IMR-90 (cell line): Measurements from ENCODE around the gene RGSL1. TPM values are rescaled to one million over a fixed set of nuclear protein-coding genes. Genes with fewer than 3 reads are reported as not detected.

Experiments
- ATAC-seq: fragments of 200-7000 bp; cut with Tn5 transposase; 2 replicates; pipeline ENCODE4 v1.9.1; 2020; ENCODE audit warnings: low read depth, mild to moderate bottlenecking, moderate library complexity
- BruUV-seq: library from RNA; stranded (reverse); fragments of 400-500 nt; replicated peaks from 2 replicates; lab custom pipeline; 2021; lab: Mats Ljungman, UMichigan
- CTCF ChIA-PET: fragments of 300-600 bp; formaldehyde crosslinking; extraction: SDS; loops from one replicate; lab custom pipeline; 2021; ENCODE audit warnings: antibody characterized with exemption; lab: Yijun Ruan, JAX
- POLR2A ChIA-PET: fragments of 300-600 bp; sonication (Branson Sonifier 250); formaldehyde crosslinking; loops from one replicate; lab custom pipeline; 2022; ENCODE audit warnings: antibody characterized with exemption; ENCODE audit not compliant: unreplicated experiment; lab: Charles Lee
- DNase-seq: peaks from one replicate; pipeline ENCODE4 v3.0.0; 2013
- H2AFZ ChIP-seq: replicated peaks from 2 replicates; pipeline ENCODE3; 2013; ENCODE audit warnings: low read length, mild to moderate bottlenecking; ENCODE audit not compliant: poor library complexity
- H2AK5ac ChIP-seq: 2 replicates; pipeline ENCODE4 v1.6.1; 2013; ENCODE audit warnings: low read depth, low read length, inconsistent platforms
- H2AK9ac ChIP-seq: replicated peaks from 2 replicates; pipeline ENCODE3; 2013; ENCODE audit warnings: mild to moderate bottlenecking, low read depth, low read length, moderate library complexity; ENCODE audit not compliant: poor library complexity
- H2BK120ac ChIP-seq: 2 replicates; pipeline ENCODE4 v1.6.1; 2013; ENCODE audit warnings: low read depth, low read length, inconsistent platforms
- H2BK15ac ChIP-seq: 3 replicates; pipeline ENCODE4 v1.6.1; 2013; ENCODE audit warnings: low read depth, low read length, inconsistent platforms
- H2BK20ac ChIP-seq: 2 replicates; pipeline ENCODE4 v1.6.1; 2013; ENCODE audit warnings: low read depth, mild to moderate bottlenecking, inconsistent platforms, low read length, moderate library complexity
- H2BK5ac ChIP-seq: 2 replicates; pipeline ENCODE4 v1.6.1; 2013; ENCODE audit warnings: mild to moderate bottlenecking, low read depth, low read length, inconsistent platforms; ENCODE audit not compliant: poor library complexity, severe bottlenecking
- H3K14ac ChIP-seq: replicated peaks from 2 replicates; pipeline ENCODE4 v1.6.1; 2013; ENCODE audit warnings: low read depth, low read length, inconsistent platforms
- H3K18ac ChIP-seq: 2 replicates; pipeline ENCODE4 v1.6.1; 2013; ENCODE audit warnings: low read depth, low read length, control low read depth
- H3K23ac ChIP-seq: 2 replicates; pipeline ENCODE4 v1.6.1; 2013; ENCODE audit warnings: low read depth, low read length, inconsistent platforms
- H3K27ac ChIP-seq: 2 replicates; pipeline ENCODE4 v1.5.1; 2013; ENCODE audit warnings: mild to moderate bottlenecking, control low read depth, low read length; ENCODE audit not compliant: insufficient read depth
- H3K27me3 ChIP-seq: 2 replicates; pipeline ENCODE4 v1.6.1; 2013; ENCODE audit warnings: low read length; ENCODE audit not compliant: control insufficient read depth, insufficient read depth
- H3K36me3 ChIP-seq: 2 replicates; pipeline ENCODE4 v1.6.1; 2013; ENCODE audit warnings: low read length, mixed read lengths; ENCODE audit not compliant: control insufficient read depth, insufficient read depth
- H3K4ac ChIP-seq: 2 replicates; pipeline ENCODE4 v1.6.1; 2013; ENCODE audit warnings: low read depth, low read length, inconsistent platforms
- H3K4me1 ChIP-seq: 2 replicates; pipeline ENCODE4 v1.6.1; 2013; ENCODE audit warnings: low read length, mixed read lengths; ENCODE audit not compliant: control insufficient read depth, insufficient read depth
- H3K4me2 ChIP-seq: 2 replicates; pipeline ENCODE4 v1.6.1; 2013; ENCODE audit warnings: low read depth, mild to moderate bottlenecking, control low read depth, low read length, moderate library complexity
- H3K4me3 ChIP-seq: 2 replicates; pipeline ENCODE4 v1.5.1; 2013; ENCODE audit warnings: low read depth, mild to moderate bottlenecking, control low read depth, low read length, moderate library complexity; ENCODE audit not compliant: insufficient read depth
- H3K56ac ChIP-seq: 2 replicates; pipeline ENCODE4 v1.6.1; 2013; ENCODE audit warnings: low read length, inconsistent platforms; ENCODE audit not compliant: insufficient read depth; ENCODE audit errors: extremely low read depth
- H3K79me1 ChIP-seq, 2 experiments: 2 replicates each; pipeline ENCODE4 v1.6.1; 2013; ENCODE audit warnings: low read length in 2 of 2, inconsistent platforms in 1 of 2, low read depth in 1 of 2
- H3K9ac ChIP-seq: 2 replicates; pipeline ENCODE4 v1.6.1; 2013; ENCODE audit warnings: low read depth, low read length, control low read depth
- H3K9me1 ChIP-seq: 2 replicates; pipeline ENCODE4 v1.6.1; 2013; ENCODE audit warnings: low read length, inconsistent platforms; ENCODE audit not compliant: insufficient read depth
- H3K9me3 ChIP-seq: 2 replicates; pipeline ENCODE4 v1.6.1; 2013; ENCODE audit warnings: low read length; ENCODE audit not compliant: control insufficient read depth, insufficient read depth
- H4K20me1 ChIP-seq: 2 replicates; pipeline ENCODE4 v1.6.1; 2013; ENCODE audit warnings: low read length, inconsistent platforms; ENCODE audit not compliant: insufficient read depth
- H4K5ac ChIP-seq: 2 replicates; pipeline ENCODE4 v1.6.1; 2013; ENCODE audit warnings: mild to moderate bottlenecking, low read depth, low read length, control low read depth
- H4K8ac ChIP-seq, 2 experiments: 2 replicates each; pipeline ENCODE4 v1.6.1; 2013; ENCODE audit warnings: low read depth in 2 of 2, low read length in 2 of 2, control low read depth in 1 of 2, inconsistent platforms in 1 of 2
- H4K91ac ChIP-seq: 2 replicates; pipeline ENCODE4 v1.6.1; 2013; ENCODE audit warnings: low read depth, low read length, inconsistent platforms; ENCODE audit not compliant: insufficient read depth
- BHLHE40 ChIP-seq: fragments of 150-350 bp; IDR thresholded peaks from 2 replicates; pipeline ENCODE4 v1.6.1; 2016; ENCODE audit warnings: mild to moderate bottlenecking, low read depth, low read length
- CEBPB ChIP-seq: IDR thresholded peaks from 2 replicates; pipeline ENCODE4 v1.6.1; 2012; ENCODE audit warnings: low read depth, low read length, improper control_type of control experiment
- CHD1 ChIP-seq: IDR thresholded peaks from 2 replicates; pipeline ENCODE4 v1.6.1; 2012; ENCODE audit warnings: low read depth, low read length, improper control_type of control experiment
- CTCF ChIP-seq: conservative IDR thresholded peaks from 2 replicates; pipeline ENCODE4 v1.5.1; 2012; ENCODE audit warnings: mild to moderate bottlenecking, low read depth, low read length, improper control_type of control experiment
- ELK1 ChIP-seq: fragments of 150-350 bp; IDR thresholded peaks from 2 replicates; pipeline ENCODE4 v1.6.1; 2016; ENCODE audit warnings: low read depth, mild to moderate bottlenecking, low read length, moderate library complexity, borderline replicate concordance
- MAFK ChIP-seq: IDR thresholded peaks from 2 replicates; pipeline ENCODE4 v1.6.1; 2012; ENCODE audit warnings: low read depth, low read length, improper control_type of control experiment
- MAZ ChIP-seq: IDR thresholded peaks from 2 replicates; pipeline ENCODE4 v1.6.1; 2012; ENCODE audit warnings: low read depth, mild to moderate bottlenecking, low read length, improper control_type of control experiment, moderate library complexity, borderline replicate concordance
- MXI1 ChIP-seq: IDR thresholded peaks from 2 replicates; pipeline ENCODE4 v1.6.1; 2012; ENCODE audit warnings: low read depth, mild to moderate bottlenecking, low read length, moderate library complexity, borderline replicate concordance
- NFE2L2 ChIP-seq: fragments of 150-350 bp; IDR thresholded peaks from 2 replicates; pipeline ENCODE4 v1.6.1; 2016; ENCODE audit warnings: low read depth, mild to moderate bottlenecking, low read length
- POLR2A ChIP-seq: IDR thresholded peaks from 2 replicates; pipeline ENCODE4 v1.6.1; 2012; ENCODE audit warnings: mild to moderate bottlenecking, low read depth, low read length
- RAD21 ChIP-seq: IDR thresholded peaks from 2 replicates; pipeline ENCODE4 v1.6.1; 2012; ENCODE audit warnings: low read length, improper control_type of control experiment
- RCOR1 ChIP-seq: IDR thresholded peaks from 2 replicates; pipeline ENCODE4 v1.6.1; 2012; ENCODE audit warnings: mild to moderate bottlenecking, low read length, improper control_type of control experiment; ENCODE audit not compliant: insufficient replicate concordance
- SMC3 ChIP-seq: fragments of 150-350 bp; IDR thresholded peaks from 2 replicates; pipeline ENCODE4 v1.6.1; 2016; ENCODE audit warnings: low read depth, mild to moderate bottlenecking, antibody characterized with exemption, low read length, moderate library complexity
- WGBS, 2 experiments: methylation state at CpG; one replicate each; pipeline versions ENCODE4 v1.1.5 to v1.1.7; 2013; ENCODE audit warnings: missing lambda C conversion rate in 2 of 2; ENCODE audit not compliant: insufficient read length in 1 of 2; ENCODE audit errors: extremely low coverage in 2 of 2; 5-methylcytosine and 5-hydroxymethylcytosine counted together
- dilution Hi-C: fragments of 300-500 bp; cut with HindIII; formaldehyde crosslinking; loops from one replicate; pipeline ENCODE4 v1.14.3; 2018; ENCODE audit warnings: low sequenced_read_pairs; ENCODE audit not compliant: unreplicated experiment
- in situ Hi-C: fragments of 300-500 bp; cut with MboI; formaldehyde crosslinking; loops from 3 replicates; pipeline ENCODE4 v1.14.3; 2019; ENCODE audit warnings: low sequenced_read_pairs, inconsistent platforms, mixed read lengths
- intact Hi-C: fragments of 100-400 bp; cut with micrococcal nuclease; formaldehyde crosslinking; loops from 2 replicates; pipeline ENCODE4 v1.10.0; 2022
- polyA plus RNA-seq, 3 experiments: library from polyadenylated mRNA; depleted of rRNA; stranded (reverse); fragments of >200 nt; gene quantifications; 2 replicates each; pipeline ENCODE4 v1.2.3, GENCODE V29; 2012; ENCODE audit warnings: low replicate concordance in 1 of 3
- total RNA-seq: library from RNA; depleted of rRNA; stranded (reverse); fragments of >200 nt; gene quantifications from 2 replicates; pipeline ENCODE4 v1.2.3, GENCODE V29; 2012
- TF ChIP-seq, protein P1 (sequence below): fragments of 150-350 bp; IDR thresholded peaks from 2 replicates; pipeline ENCODE4 v1.6.1; 2017; ENCODE audit warnings: mild to moderate bottlenecking, antibody characterized with exemption, low read length, low read depth

Gene RGSL1
- total and polyA plus RNA-seq, 2 of the 4 experiments (the other 2 are of a cell fraction), result not detected

DNA sequence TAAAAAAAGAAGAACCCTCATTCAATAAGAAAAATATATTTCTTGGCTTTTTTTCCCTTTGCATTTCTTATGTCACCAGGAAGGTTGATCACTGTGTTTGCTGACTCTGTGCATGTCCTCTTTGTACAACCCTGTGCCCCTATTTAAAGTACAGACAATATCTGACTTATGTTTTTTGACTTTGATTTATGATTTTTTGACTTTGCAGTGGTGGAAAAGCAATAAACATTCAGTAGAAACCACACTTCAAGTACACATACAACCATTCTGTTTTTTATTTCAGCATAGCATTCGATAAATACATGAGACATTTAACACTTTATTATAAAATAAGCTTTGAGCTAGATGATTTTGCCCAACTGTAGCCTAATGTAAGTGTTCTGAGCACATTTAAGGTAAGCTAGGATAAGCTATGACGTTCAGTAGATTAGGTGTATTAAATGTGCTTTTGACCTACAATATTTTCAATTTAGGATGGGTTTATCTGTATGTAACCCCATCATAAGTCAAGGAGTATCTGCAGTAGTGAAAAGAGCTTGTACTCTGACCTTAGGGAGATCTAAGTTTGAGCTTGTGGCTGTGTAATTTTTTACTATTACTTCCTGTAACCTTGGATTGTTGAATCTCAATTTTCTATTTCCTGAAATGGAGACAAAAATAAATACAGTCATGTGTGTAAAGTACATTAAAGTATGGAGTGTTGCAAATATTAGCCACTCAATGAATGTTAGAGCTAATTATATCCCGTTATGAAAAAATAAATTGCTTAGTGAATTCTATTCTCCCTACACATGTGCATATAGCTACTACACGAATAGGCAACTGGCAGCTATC, 137.9 kb downstream of the RGSL1 start:
- peak overlapping the region; percentile 84 to 92; a peak in 2 of 4 replicates for H4K8ac ChIP-seq
- peaks cover 3% of the 10 kb centered on the region; the same call in 1 of the 2 replicates for H3K36me3 ChIP-seq
- H2BK15ac ChIP-seq, result no peak overlapping the region
- no peaks in the 10 kb centered on the region for H3K4me1 ChIP-seq
- no peak overlapping the region for H4K91ac ChIP-seq
- H3K27me3 ChIP-seq, result peaks cover 2% of the 10 kb centered on the region; the same call in 1 of the 2 replicates
- no peaks in the 10 kb centered on the region for H3K9me1 ChIP-seq
- POLR2A ChIA-PET, result no interaction called here
- H3K4ac ChIP-seq, result no peak overlapping the region; the same call in 1 of the 2 replicates
- peak overlapping the region; percentile 73; the same call in 1 of the 2 replicates for H3K9ac ChIP-seq
- intact Hi-C loops (no loop called here), in situ Hi-C loops (no loop called here), dilution Hi-C loops (no loop called here)
- H3K4me3 ChIP-seq, result peak overlapping the region; percentile 54
- H2BK5ac ChIP-seq, result no peak overlapping the region
- no peak overlapping the region for H3K27ac ChIP-seq
- 80% methylated on average over 1 of the region's 4 CpGs; no CpG with 5 or more reads in 1 of the 2 experiments for WGBS, 2 experiments
- H3K9me3 ChIP-seq, result no peaks in the 10 kb centered on the region
- H4K20me1 ChIP-seq, result no peaks in the 10 kb centered on the region
- H2AK9ac ChIP-seq, result no peak overlapping the region
- DNase-seq (no peak), ATAC-seq (no peak)
- H4K5ac ChIP-seq, result peak overlapping the region; percentile 14; the same call in 1 of the 2 replicates
- H2BK120ac ChIP-seq, result no peak overlapping the region
- H2AK5ac ChIP-seq, result no peak overlapping the region
- H3K4me2 ChIP-seq, result peak overlapping the region; percentile 43; the same call in 1 of the 2 replicates
- no peak overlapping the region for H3K18ac ChIP-seq
- no peaks in the 10 kb centered on the region for H3K79me1 ChIP-seq
- BruUV-seq, result no TSS peak
- CTCF ChIA-PET, result interaction anchor here (1.2 kb wide), 1 partner anchor 197 kb away, joined by 3 read pairs; no protein-coding TSS in a partner anchor
- no peak overlapping the region for H3K56ac ChIP-seq
- H3K14ac ChIP-seq, result peak overlapping the region; percentile 80; the same call in 1 of the 2 replicates
- no peak overlapping the region for H3K23ac ChIP-seq
- H2BK20ac ChIP-seq, result no peak overlapping the region
- no peak overlapping the region for H2AFZ ChIP-seq
- no peak for TF ChIP-seq MXI1
- no peak for TF ChIP-seq ELK1
- no peak for TF ChIP-seq BHLHE40
- TF ChIP-seq RAD21, result no peak
- TF ChIP-seq MAFK, result no peak
- TF ChIP-seq RCOR1, result no peak
- TF ChIP-seq, protein P1, sequence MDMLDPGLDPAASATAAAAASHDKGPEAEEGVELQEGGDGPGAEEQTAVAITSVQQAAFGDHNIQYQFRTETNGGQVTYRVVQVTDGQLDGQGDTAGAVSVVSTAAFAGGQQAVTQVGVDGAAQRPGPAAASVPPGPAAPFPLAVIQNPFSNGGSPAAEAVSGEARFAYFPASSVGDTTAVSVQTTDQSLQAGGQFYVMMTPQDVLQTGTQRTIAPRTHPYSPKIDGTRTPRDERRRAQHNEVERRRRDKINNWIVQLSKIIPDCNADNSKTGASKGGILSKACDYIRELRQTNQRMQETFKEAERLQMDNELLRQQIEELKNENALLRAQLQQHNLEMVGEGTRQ, result no peak
- no peak for TF ChIP-seq CEBPB
- no peak for TF ChIP-seq POLR2A
- TF ChIP-seq SMC3, result no peak
- no peak for TF ChIP-seq MAZ
- no peak for TF ChIP-seq CTCF
- TF ChIP-seq NFE2L2, result no peak
- no peak for TF ChIP-seq CHD1
